Stomach (tissue), 4 donors: ENCODE data around the gene HAND2.

Experiments
- EP300 ChIP-seq: sonication (generic); formaldehyde crosslinking; IDR thresholded peaks from one replicate; pipeline ENCODE4 v1.6.1; 2017; ENCODE audit warnings: antibody characterized with exemption
- POLR2A ChIP-seq, 4 donors: fragments of 450-650 bp; IDR thresholded peaks; one replicate each; pipeline ENCODE4 v1.6.1; 2016; ENCODE audit warnings: antibody characterized with exemption in 4 of 4, control low read depth in 2 of 4, mild to moderate bottlenecking in 1 of 4, moderate library complexity in 1 of 4
- POLR2AphosphoS5 ChIP-seq, 3 donors: sonication (generic); formaldehyde crosslinking; IDR thresholded peaks; one replicate each; pipeline ENCODE4 v1.6.1; 2016; ENCODE audit warnings: antibody characterized with exemption in 3 of 3
- TF ChIP-seq, protein P1 (sequence below), 7 experiments: fragments of 450-650 bp in 4 of 7; fragments of 200-600 bp in 3 of 7; sonication (generic) in 3 of 7; IDR thresholded peaks; one replicate each; pipeline ENCODE4 v1.5.1; 2016 to 2019; ENCODE audit warnings: antibody characterized with exemption in 7 of 7, control low read depth in 2 of 7, mild to moderate bottlenecking in 1 of 7

- TF ChIP-seq, protein P1, sequence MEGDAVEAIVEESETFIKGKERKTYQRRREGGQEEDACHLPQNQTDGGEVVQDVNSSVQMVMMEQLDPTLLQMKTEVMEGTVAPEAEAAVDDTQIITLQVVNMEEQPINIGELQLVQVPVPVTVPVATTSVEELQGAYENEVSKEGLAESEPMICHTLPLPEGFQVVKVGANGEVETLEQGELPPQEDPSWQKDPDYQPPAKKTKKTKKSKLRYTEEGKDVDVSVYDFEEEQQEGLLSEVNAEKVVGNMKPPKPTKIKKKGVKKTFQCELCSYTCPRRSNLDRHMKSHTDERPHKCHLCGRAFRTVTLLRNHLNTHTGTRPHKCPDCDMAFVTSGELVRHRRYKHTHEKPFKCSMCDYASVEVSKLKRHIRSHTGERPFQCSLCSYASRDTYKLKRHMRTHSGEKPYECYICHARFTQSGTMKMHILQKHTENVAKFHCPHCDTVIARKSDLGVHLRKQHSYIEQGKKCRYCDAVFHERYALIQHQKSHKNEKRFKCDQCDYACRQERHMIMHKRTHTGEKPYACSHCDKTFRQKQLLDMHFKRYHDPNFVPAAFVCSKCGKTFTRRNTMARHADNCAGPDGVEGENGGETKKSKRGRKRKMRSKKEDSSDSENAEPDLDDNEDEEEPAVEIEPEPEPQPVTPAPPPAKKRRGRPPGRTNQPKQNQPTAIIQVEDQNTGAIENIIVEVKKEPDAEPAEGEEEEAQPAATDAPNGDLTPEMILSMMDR (IDR thresholded peaks at IDR 0.05) = no peak
- TF ChIP-seq POLR2A (IDR thresholded peaks at IDR 0.05) (no peak), POLR2AphosphoS5 (IDR thresholded peaks at IDR 0.05) (no peak), EP300 (no peak)
These were observed 7.1 kb downstream of the HAND2 start for GRCh38 chr4:173522951-173523395.
